HepG2 (cell line): ENCODE data around the gene BAIAP2L1. TPM values are rescaled to one million over a fixed set of nuclear protein-coding genes. Genes with fewer than 3 reads are reported as not detected.
A peak's percentile ranks its signal among the peaks of the same experiment; 100 is the strongest.

Experiments
- BHLHE40 ChIP-seq: IDR thresholded peaks from 2 replicates; pipeline ENCODE4 v1.6.1; 2011; ENCODE audit warnings: low read length, improper control_type of control experiment
- CEBPB ChIP-seq: IDR thresholded peaks from 2 replicates; pipeline ENCODE4 v1.6.1; 2011; ENCODE audit warnings: low read depth, low read length, improper control_type of control experiment, borderline replicate concordance
- CHCHD3 ChIP-seq: sonication (generic); formaldehyde crosslinking; IDR thresholded peaks from 2 replicates; pipeline ENCODE4 v1.8.0; 2022; ENCODE audit warnings: mild to moderate bottlenecking, missing genetic modification reagents, moderate library complexity
- CREB1 ChIP-seq, 2 experiments: fragments of 450-650 bp in 1 of 2; IDR thresholded peaks; 2 replicates each; pipeline ENCODE4 v1.6.1; 2016 to 2017; ENCODE audit warnings: control low read depth in 1 of 2, mild to moderate bottlenecking in 1 of 2, missing compliant biosample characterization in 1 of 2, missing genetic modification characterization in 1 of 2
- DNMT1 ChIP-seq: sonication (generic); formaldehyde crosslinking; IDR thresholded peaks from 2 replicates; pipeline ENCODE4 v1.5.1; 2020; ENCODE audit warnings: mild to moderate bottlenecking, missing genetic modification reagents
- ETV5 ChIP-seq: IDR thresholded peaks from 2 replicates; pipeline ENCODE4 v1.6.1; 2018; ENCODE audit warnings: missing biosample characterization, missing genetic modification reagents, inconsistent platforms, borderline replicate concordance
- GLMP ChIP-seq: sonication (generic); formaldehyde crosslinking; IDR thresholded peaks from 2 replicates; pipeline ENCODE4 v1.9.0; 2021; ENCODE audit warnings: missing genetic modification reagents, mild to moderate bottlenecking, borderline replicate concordance
- HOXA9 ChIP-seq: sonication (generic); formaldehyde crosslinking; IDR thresholded peaks from 2 replicates; pipeline ENCODE4 v1.8.1; 2022; ENCODE audit warnings: missing genetic modification reagents, mild to moderate bottlenecking, moderate library complexity, borderline replicate concordance
- IRF2 ChIP-seq: IDR thresholded peaks from 2 replicates; pipeline ENCODE4 v1.6.1; 2018; ENCODE audit warnings: missing genetic modification reagents, missing compliant biosample characterization
- RCOR2 ChIP-seq: IDR thresholded peaks from 2 replicates; pipeline ENCODE4 v1.6.1; 2016; ENCODE audit warnings: missing biosample characterization, missing genetic modification reagents
- SAP130 ChIP-seq: IDR thresholded peaks from 2 replicates; pipeline ENCODE4 v1.6.1; 2016; ENCODE audit warnings: low read depth
- SOX13 ChIP-seq, 3 experiments: fragments of 450-650 bp in 1 of 3; sonication (generic) in 1 of 3; formaldehyde crosslinking in 1 of 3; IDR thresholded peaks in 2 of 3; conservative IDR thresholded peaks in 1 of 3; 2 replicates each; pipeline versions ENCODE4 v1.5.0 to v1.6.1; 2016 to 2020; ENCODE audit warnings: antibody characterized with exemption in 1 of 3, mild to moderate bottlenecking in 1 of 3, missing compliant biosample characterization in 1 of 3, missing genetic modification reagents in 1 of 3, moderate library complexity in 1 of 3
- SOX5 ChIP-seq: IDR thresholded peaks from 2 replicates; pipeline ENCODE4 v1.6.1; 2016; ENCODE audit warnings: borderline replicate concordance
- XRCC5 ChIP-seq: fragments of 200-400 bp; formaldehyde crosslinking; optimal IDR thresholded peaks from 2 replicates; pipeline ENCODE3; 2017; ENCODE audit warnings: mild to moderate bottlenecking, low read length
- YEATS4 ChIP-seq: sonication (generic); formaldehyde crosslinking; IDR thresholded peaks from 2 replicates; pipeline ENCODE4 v1.4.0; 2020; ENCODE audit warnings: missing genetic modification reagents, borderline replicate concordance
- ZFP91 ChIP-seq: sonication (generic); formaldehyde crosslinking; IDR thresholded peaks from 2 replicates; pipeline ENCODE4 v1.9.0; 2022; ENCODE audit warnings: missing genetic modification reagents, mild to moderate bottlenecking, borderline replicate concordance
- ZFX ChIP-seq: sonication (generic); formaldehyde crosslinking; IDR thresholded peaks from 2 replicates; pipeline ENCODE4 v1.4.0; 2020; ENCODE audit warnings: mild to moderate bottlenecking, low read depth, missing genetic modification reagents, moderate library complexity
- ZNF121 ChIP-seq: sonication (generic); formaldehyde crosslinking; IDR thresholded peaks from 2 replicates; pipeline ENCODE4 v1.5.0; 2020; ENCODE audit warnings: mild to moderate bottlenecking, missing genetic modification reagents
- ZNF160 ChIP-seq: sonication (generic); formaldehyde crosslinking; IDR thresholded peaks from 2 replicates; pipeline ENCODE4 v1.8.0; 2022; ENCODE audit warnings: mild to moderate bottlenecking, inconsistent platforms, missing genetic modification reagents
- ZNF292 ChIP-seq: sonication (generic); formaldehyde crosslinking; IDR thresholded peaks from 2 replicates; pipeline ENCODE4 v1.8.1; 2022; ENCODE audit warnings: mild to moderate bottlenecking, low read depth, missing genetic modification reagents, borderline replicate concordance
- ZNF329 ChIP-seq: sonication (generic); formaldehyde crosslinking; IDR thresholded peaks from 2 replicates; pipeline ENCODE4 v1.9.0; 2021; ENCODE audit warnings: low read depth, mild to moderate bottlenecking, missing genetic modification reagents
- ZNF720 ChIP-seq: sonication (generic); formaldehyde crosslinking; IDR thresholded peaks from 2 replicates; pipeline ENCODE4 v1.4.0; 2020; ENCODE audit warnings: missing genetic modification reagents
- polyA plus RNA-seq, 8 experiments: library from polyadenylated mRNA; depleted of rRNA in 3 of 8; stranded (reverse) in 7 of 8; unstranded in 1 of 8; fragments of >200 nt; fragmentation: Illumina TruSeq in 4 of 8; extraction: Trizol in 4 of 8; gene quantifications; 2 replicates each; pipeline versions ENCODE4 v1.2.1 to v1.2.3, GENCODE V29; 2011 to 2016; ENCODE audit warnings: low read depth in 4 of 8, missing spikeins in 1 of 8, mixed read lengths in 1 of 8; ENCODE audit not compliant: insufficient read depth in 1 of 8
- total RNA-seq, 5 experiments: library from RNA; depleted of rRNA; stranded (reverse); fragments of >200 nt; fragmentation: Illumina TruSeq; extraction: Trizol; gene quantifications; 2 replicates each; pipeline ENCODE4 v1.2.3, GENCODE V29; 2016; ENCODE audit warnings: low read depth in 1 of 5
- TF ChIP-seq, protein P1 (sequence below): sonication (generic); formaldehyde crosslinking; IDR thresholded peaks from 2 replicates; pipeline ENCODE4 v1.4.0; 2020; ENCODE audit warnings: missing genetic modification reagents
- TF ChIP-seq, protein P2 (sequence below): sonication (generic); formaldehyde crosslinking; IDR thresholded peaks from 2 replicates; pipeline ENCODE4 v1.4.0; 2020; ENCODE audit warnings: mild to moderate bottlenecking, missing genetic modification reagents
- TF ChIP-seq, protein P3 (sequence below): sonication (generic); formaldehyde crosslinking; conservative IDR thresholded peaks from 2 replicates; pipeline ENCODE4 v1.8.1; 2023; ENCODE audit warnings: missing genetic modification reagents

The BAIAP2L1 gene
- total and polyA plus RNA-seq, 2 of the 13 experiments (the other 11 are each of a cell fraction or from before 2014, with no cell fraction given), result 13.0 to 21.5 TPM

DNA sequence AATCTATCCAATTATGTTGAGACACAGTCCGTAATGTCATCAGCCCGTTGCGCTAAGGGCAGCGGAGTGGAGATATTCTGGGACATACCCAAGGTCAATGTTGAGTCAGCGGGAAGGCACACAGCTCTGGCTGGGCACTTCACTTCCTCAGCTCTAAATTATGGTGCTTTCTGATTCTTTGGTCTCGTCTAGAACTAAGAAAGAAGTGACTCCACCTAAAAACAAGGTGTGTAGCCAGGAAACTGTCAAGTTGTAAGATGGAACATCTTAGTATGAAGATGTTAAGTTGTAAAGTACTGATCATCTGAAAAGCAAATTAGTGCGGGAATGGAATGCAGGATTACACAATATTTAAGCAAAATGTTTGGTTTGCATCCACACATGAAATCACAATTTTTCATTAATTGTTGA, 43.1 kb downstream of the BAIAP2L1 start (continued):
- TF ChIP-seq IRF2 (CRISPR knock-in tag) (0 out of 2 replicates have a peak, but pooled peaks have one; percentile 22), ZNF329 (CRISPR knock-in tag) (no peak), YEATS4 (CRISPR knock-in tag) (no peak), ZNF292 (CRISPR knock-in tag) (no peak), ZNF121 (no peak), ETV5 (peak; percentile 24; the same call in 1 of the 2 replicates), RCOR2 (CRISPR knock-in tag) (no peak), XRCC5 (no peak), CREB1 (IDR thresholded peaks at IDR 0.05) (no peak), CREB1 (CRISPR knock-in tag; IDR thresholded peaks at IDR 0.05) (no peak), ZNF160 (CRISPR knock-in tag) (no peak), SOX5 (CRISPR knock-in tag) (peak; percentile 40; the same call in 1 of the 2 replicates), ZFP91 (CRISPR knock-in tag) (no peak), DNMT1 (CRISPR knock-in tag) (no peak), BHLHE40 (no peak), GLMP (CRISPR knock-in tag) (no peak), CHCHD3 (CRISPR knock-in tag) (no peak), SAP130 (CRISPR knock-in tag) (peak; percentile 39), HOXA9 (no peak), ZNF720 (CRISPR knock-in tag) (no peak), CEBPB (peak; percentile 78; the same call in 1 of the 2 replicates), SOX13 (IDR thresholded peaks at IDR 0.05) (no peak), SOX13 (CRISPR knock-in tag; conservative IDR thresholded peaks at IDR 0.05 in 1 of 2, IDR thresholded peaks at IDR 0.05 in 1 of 2) (peak in 1 of 2 experiments; percentile 48; a peak in 1 of 4 replicates), ZFX (CRISPR knock-in tag) (no peak)
- TF ChIP-seq, protein P1, sequence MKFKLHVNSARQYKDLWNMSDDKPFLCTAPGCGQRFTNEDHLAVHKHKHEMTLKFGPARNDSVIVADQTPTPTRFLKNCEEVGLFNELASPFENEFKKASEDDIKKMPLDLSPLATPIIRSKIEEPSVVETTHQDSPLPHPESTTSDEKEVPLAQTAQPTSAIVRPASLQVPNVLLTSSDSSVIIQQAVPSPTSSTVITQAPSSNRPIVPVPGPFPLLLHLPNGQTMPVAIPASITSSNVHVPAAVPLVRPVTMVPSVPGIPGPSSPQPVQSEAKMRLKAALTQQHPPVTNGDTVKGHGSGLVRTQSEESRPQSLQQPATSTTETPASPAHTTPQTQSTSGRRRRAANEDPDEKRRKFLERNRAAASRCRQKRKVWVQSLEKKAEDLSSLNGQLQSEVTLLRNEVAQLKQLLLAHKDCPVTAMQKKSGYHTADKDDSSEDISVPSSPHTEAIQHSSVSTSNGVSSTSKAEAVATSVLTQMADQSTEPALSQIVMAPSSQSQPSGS (CRISPR knock-in tag), result no peak
- TF ChIP-seq, protein P2, sequence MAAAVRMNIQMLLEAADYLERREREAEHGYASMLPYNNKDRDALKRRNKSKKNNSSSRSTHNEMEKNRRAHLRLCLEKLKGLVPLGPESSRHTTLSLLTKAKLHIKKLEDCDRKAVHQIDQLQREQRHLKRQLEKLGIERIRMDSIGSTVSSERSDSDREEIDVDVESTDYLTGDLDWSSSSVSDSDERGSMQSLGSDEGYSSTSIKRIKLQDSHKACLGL (CRISPR knock-in tag), result no peak
- TF ChIP-seq, protein P3, sequence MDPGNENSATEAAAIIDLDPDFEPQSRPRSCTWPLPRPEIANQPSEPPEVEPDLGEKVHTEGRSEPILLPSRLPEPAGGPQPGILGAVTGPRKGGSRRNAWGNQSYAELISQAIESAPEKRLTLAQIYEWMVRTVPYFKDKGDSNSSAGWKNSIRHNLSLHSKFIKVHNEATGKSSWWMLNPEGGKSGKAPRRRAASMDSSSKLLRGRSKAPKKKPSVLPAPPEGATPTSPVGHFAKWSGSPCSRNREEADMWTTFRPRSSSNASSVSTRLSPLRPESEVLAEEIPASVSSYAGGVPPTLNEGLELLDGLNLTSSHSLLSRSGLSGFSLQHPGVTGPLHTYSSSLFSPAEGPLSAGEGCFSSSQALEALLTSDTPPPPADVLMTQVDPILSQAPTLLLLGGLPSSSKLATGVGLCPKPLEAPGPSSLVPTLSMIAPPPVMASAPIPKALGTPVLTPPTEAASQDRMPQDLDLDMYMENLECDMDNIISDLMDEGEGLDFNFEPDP (CRISPR knock-in tag), result no peak
